ENCODE measurements around the gene TRABD2A. TPM values are rescaled to one million over a fixed set of nuclear protein-coding genes. Genes with fewer than 3 reads are reported as not detected.
"Not testable (repeated sequence)": the region's sequence is repeated elsewhere in the genome, so short reads cannot be mapped to it uniquely, and the experiment has no call there.

The TRABD2A gene
- total RNA-seq, 2 experiments from 2014 or later = 166 to 170 TPM

DNA sequence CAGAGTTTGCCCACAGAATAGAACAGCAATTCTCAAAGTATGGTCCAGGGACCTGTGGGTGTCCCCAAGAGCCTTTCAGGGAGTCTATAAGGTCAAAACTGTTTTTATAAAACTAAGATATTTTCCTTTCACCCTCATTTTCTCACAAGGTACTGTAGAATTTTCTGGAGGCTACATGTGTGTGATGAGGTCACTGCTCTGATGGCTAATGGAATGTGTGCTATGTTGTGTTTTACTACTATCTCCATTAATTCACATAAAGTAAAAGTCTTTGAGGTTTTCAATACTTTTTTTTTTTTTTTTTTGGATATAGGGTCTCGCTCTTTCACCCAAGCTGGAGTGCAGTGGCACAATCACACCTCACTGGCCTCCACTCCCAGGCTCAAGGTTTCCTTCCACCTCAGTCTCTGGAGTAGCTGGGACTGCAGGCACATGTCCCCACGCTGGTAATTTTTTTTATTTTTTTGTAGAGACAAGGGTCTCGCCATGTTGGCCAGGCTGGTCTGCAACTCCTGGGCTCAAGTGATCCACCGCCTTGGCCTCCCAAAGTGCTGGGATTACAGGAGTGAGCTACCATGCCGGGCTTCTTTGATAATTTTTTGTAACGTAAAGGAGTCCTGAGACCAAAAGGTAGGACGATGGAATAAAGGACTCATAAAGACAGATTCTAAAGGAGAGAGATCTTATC, 1.8 kb downstream of the TRABD2A start:
- no peaks in the 10 kb centered on the region for H3K27me3 ChIP-seq (ENCODE audit: control insufficient read depth in 1 of 2, insufficient read depth in 2 of 2, low read length in 2 of 2)
- DNase-seq = no peak
- no peaks in the 10 kb centered on the region for H3K9me3 Mint-ChIP-seq
- no peak for ATAC-seq (ENCODE audit: poor library complexity)
- H3K4me3 ChIP-seq (ENCODE audit: low read length) = peak overlapping the region; percentile 91
- no peaks in the 10 kb centered on the region for H3K9me3 ChIP-seq (ENCODE audit: control insufficient read depth in 1 of 2, insufficient read depth in 1 of 2, low read length in 2 of 2)
- H3K27ac ChIP-seq (ENCODE audit: low read depth in 1 of 2, low read length in 2 of 2) = peak overlapping the region; percentile 14 to 60
- H3K27me3 Mint-ChIP-seq = no peaks in the 10 kb centered on the region
- intact Hi-C loops (cut with DNase I, micrococcal nuclease) = no loop called here
- H3K36me3 Mint-ChIP-seq (ENCODE audit: low read depth) = peaks cover 67% of the 10 kb centered on the region
- peaks cover 60% of the 10 kb centered on the region for H3K4me1 ChIP-seq (ENCODE audit: insufficient read depth, low read length)
- H3K27ac Mint-ChIP-seq = peak overlapping the region; percentile 92
- POLR2A ChIA-PET = interaction anchor here (0.6 to 8.2 kb wide), 12 partner anchors 8 to 352 kb away, joined by 3 to 215 read pairs (median 14); partner anchors contain the start of gene TMSB10
- peaks cover 11% of the 10 kb centered on the region for H3K36me3 ChIP-seq (ENCODE audit: insufficient read depth, low read length)
- H3K4me3 Mint-ChIP-seq = peak overlapping the region; percentile 87
- CTCF ChIA-PET = interaction anchor here (3.8 to 5.8 kb wide), 2 partner anchors 27 to 47 kb away, joined by 27 to 56 read pairs; partner anchors contain the start of gene TMSB10
- peaks cover 71% of the 10 kb centered on the region for H3K4me1 Mint-ChIP-seq (ENCODE audit: low read depth)
- no peak for TF ChIP-seq CTCF (IDR thresholded peaks at IDR 0.05)

- peaks cover 73% of the 10 kb centered on the region for H3K36me3 Mint-ChIP-seq (ENCODE audit: low read depth)
- H3K27me3 Mint-ChIP-seq = no peaks in the 10 kb centered on the region
- peak overlapping the region; percentile 23 to 60 for H3K27ac ChIP-seq (ENCODE audit: low read depth in 1 of 2, low read length in 2 of 2)
- peaks cover 74% of the 10 kb centered on the region for H3K4me1 Mint-ChIP-seq (ENCODE audit: low read depth)
- peaks cover 61% of the 10 kb centered on the region for H3K4me1 ChIP-seq (ENCODE audit: insufficient read depth, low read length)
- no peak for ATAC-seq (ENCODE audit: poor library complexity)
- peaks cover 15% of the 10 kb centered on the region for H3K36me3 ChIP-seq (ENCODE audit: insufficient read depth, low read length)
- TF ChIP-seq CTCF (IDR thresholded peaks at IDR 0.05) = no peak
- H3K4me3 ChIP-seq (ENCODE audit: low read length) = peak overlapping the region; percentile 91
- peak overlapping the region; percentile 92 for H3K27ac Mint-ChIP-seq
- H3K27me3 ChIP-seq (ENCODE audit: control insufficient read depth in 1 of 2, insufficient read depth in 2 of 2, low read length in 2 of 2) = no peaks in the 10 kb centered on the region
- H3K9me3 ChIP-seq (ENCODE audit: control insufficient read depth in 1 of 2, insufficient read depth in 1 of 2, low read length in 2 of 2) = no peaks in the 10 kb centered on the region
- peak overlapping the region; percentile 87 for H3K4me3 Mint-ChIP-seq
- ChIA-PET POLR2A (interaction anchor here (0.8 to 8.2 kb wide), 6 partner anchors 11 to 352 kb away, joined by 3 to 215 read pairs (median 46); partner anchors contain the start of gene TMSB10), CTCF (interaction anchor here (5.8 kb wide), 1 partner anchor 47 kb away, joined by 56 read pairs; no protein-coding TSS in a partner anchor)
- DNase-seq = no peak
- intact Hi-C loops (cut with DNase I, micrococcal nuclease) = no loop called here
- H3K9me3 Mint-ChIP-seq = no peaks in the 10 kb centered on the region
These were observed 2.4 kb downstream of the TRABD2A start for GRCh38 chr2:84878459-84878858.

DNA sequence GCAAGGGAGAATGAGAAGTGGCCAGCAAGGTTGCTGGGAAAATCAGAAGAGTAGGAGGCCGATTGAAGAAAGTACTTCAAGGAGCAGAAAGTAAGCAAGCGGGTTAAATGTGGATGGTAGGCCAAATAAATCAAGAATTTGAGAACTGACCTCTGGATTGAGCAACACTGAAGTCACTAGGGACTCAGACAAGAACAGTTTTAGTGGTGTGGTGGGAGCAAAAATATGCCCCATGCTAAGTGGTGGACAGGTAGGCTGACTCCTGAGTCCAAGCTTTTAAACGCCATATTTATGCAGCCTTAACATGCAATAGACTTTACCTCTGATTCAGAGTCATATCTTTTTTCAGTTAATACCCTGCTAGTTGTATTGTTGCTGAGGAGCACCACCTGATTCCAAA, 4.5 kb downstream of the TRABD2A start:
- Mint-ChIP-seq H3K4me3 (peak overlapping the region; percentile 87), H3K4me1 (ENCODE audit: low read depth) (peaks cover 71% of the 10 kb centered on the region), H3K36me3 (ENCODE audit: low read depth) (peaks cover 79% of the 10 kb centered on the region), H3K27me3 (no peaks in the 10 kb centered on the region), H3K27ac (peak overlapping the region; percentile 92), H3K9me3 (no peaks in the 10 kb centered on the region)
- peaks cover 71% of the 10 kb centered on the region for H3K4me1 ChIP-seq (ENCODE audit: insufficient read depth, low read length)
- peak overlapping the region; percentile 7 to 69 for H3K27ac ChIP-seq (ENCODE audit: low read depth in 1 of 2, low read length in 2 of 2)
- no peak for TF ChIP-seq CTCF (IDR thresholded peaks at IDR 0.05)
- H3K4me3 ChIP-seq (ENCODE audit: low read length) = no peak overlapping the region
- ATAC-seq (ENCODE audit: poor library complexity) = no peak
- H3K9me3 ChIP-seq (ENCODE audit: control insufficient read depth in 1 of 2, insufficient read depth in 1 of 2, low read length in 2 of 2) = no peaks in the 10 kb centered on the region
- intact Hi-C loops (cut with DNase I, micrococcal nuclease) = no loop called here
- H3K27me3 ChIP-seq (ENCODE audit: control insufficient read depth in 1 of 2, insufficient read depth in 2 of 2, low read length in 2 of 2) = no peaks in the 10 kb centered on the region
- DNase-seq = no peak
- H3K36me3 ChIP-seq (ENCODE audit: insufficient read depth, low read length) = peaks cover 20% of the 10 kb centered on the region
- POLR2A ChIA-PET = interaction anchor here (1.6 to 8.2 kb wide), 5 partner anchors 12 to 170 kb away, joined by 4 to 215 read pairs (median 87); partner anchors contain the start of gene TMSB10
- CTCF ChIA-PET = interaction anchor here (1.6 to 1.8 kb wide), 2 partner anchors 8 to 49 kb away, joined by 3 to 9 read pairs; no protein-coding TSS in a partner anchor

- H3K27me3 Mint-ChIP-seq; H3K4me3 ChIP-seq (ENCODE audit: low read length); intact Hi-C loops (cut with DNase I, micrococcal nuclease); H3K9me3 Mint-ChIP-seq; H3K9me3 ChIP-seq (ENCODE audit: control insufficient read depth in 1 of 2, insufficient read depth in 1 of 2, low read length in 2 of 2); ATAC-seq (ENCODE audit: poor library complexity); H3K27me3 ChIP-seq (ENCODE audit: control insufficient read depth in 1 of 2, insufficient read depth in 2 of 2, low read length in 2 of 2); DNase-seq: not testable (repeated sequence)
- Mint-ChIP-seq H3K4me1 (ENCODE audit: low read depth) (peaks cover 73% of the 10 kb centered on the region), H3K4me3 (peak overlapping the region; percentile 87), H3K36me3 (ENCODE audit: low read depth) (peaks cover 81% of the 10 kb centered on the region), H3K27ac (peak overlapping the region; percentile 92)
- ChIA-PET CTCF (interaction anchor here (1.8 kb wide), 1 partner anchor 50 kb away, joined by 9 read pairs; no protein-coding TSS in a partner anchor), POLR2A (interaction anchor here (0.7 to 8.2 kb wide), 3 partner anchors 8 to 28 kb away, joined by 3 to 138 read pairs (median 3); no protein-coding TSS in a partner anchor)
- H3K27ac ChIP-seq (ENCODE audit: low read depth in 1 of 2, low read length in 2 of 2) = peak overlapping the region; percentile 18 to 69
- H3K36me3 ChIP-seq (ENCODE audit: insufficient read depth, low read length) = peaks cover 23% of the 10 kb centered on the region
- peaks cover 77% of the 10 kb centered on the region for H3K4me1 ChIP-seq (ENCODE audit: insufficient read depth, low read length)
These were observed 5.3 kb downstream of the TRABD2A start for GRCh38 chr2:84875619-84876018.
